Stimulated activated CD4-positive, alpha-beta T cell treated with anti-CD3 and anti-CD28 coated beads, Interleukin-2, amount 100 ng/mL, for 48 hours (primary cell): ENCODE results near the gene ZNF106.

Experiments
- DNase-seq, 2 donors: peaks; one replicate each; pipeline ENCODE4 v3.0.0-alpha.2; 2020

ZNF106 gene

GRCh38 chr15:42364529-42364928 lies 126.4 kb downstream of the ZNF106 start:
- DNase-seq: no peak

DNA sequence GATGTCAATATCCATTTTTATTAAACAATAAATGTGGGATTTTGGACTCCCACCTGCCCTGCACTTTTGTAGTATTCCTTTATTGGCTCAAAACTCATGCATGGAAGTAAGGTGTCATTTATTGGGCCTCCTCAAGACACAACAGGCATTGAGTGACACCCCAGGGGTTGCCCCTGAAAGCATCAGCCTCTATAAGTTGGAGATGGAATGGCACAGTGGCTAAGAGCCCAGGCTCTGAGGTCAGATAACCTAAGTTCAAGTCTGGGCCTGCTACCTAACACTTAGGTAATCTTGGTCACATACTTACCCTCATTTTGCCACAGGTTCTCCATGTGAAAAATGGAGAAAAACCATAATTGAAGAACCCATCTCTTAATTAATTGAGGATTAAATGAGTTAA lies 127.0 kb downstream of the ZNF106 start:
- DNase-seq: no peak

DNA sequence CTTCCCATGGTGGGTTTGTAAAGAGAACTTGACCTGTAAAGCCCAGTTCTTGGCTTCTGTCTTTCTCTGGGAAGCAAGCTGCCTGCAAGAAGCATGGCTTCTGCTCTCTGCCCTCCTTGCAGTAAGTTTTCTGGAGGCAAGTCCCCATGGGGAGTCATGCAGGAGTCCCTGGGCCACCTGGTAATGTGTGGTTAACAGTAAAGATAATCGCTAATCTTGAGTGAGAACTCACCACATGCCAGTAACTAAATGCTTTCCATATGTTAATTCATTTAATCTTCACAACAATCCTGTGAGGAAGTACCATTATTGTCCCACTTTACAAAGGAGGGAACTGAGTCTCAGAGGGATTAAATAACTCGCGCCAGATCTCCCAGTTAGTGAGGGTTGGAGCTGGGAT lies 127.5 kb downstream of the ZNF106 start:
- no peak for DNase-seq
